GM12878 (cell line): ENCODE data around the gene PEX6.

ENCODE experiments used
- CBX3 ChIP-seq: fragments of 200-600 bp; sonication (generic); IDR thresholded peaks from 2 replicates; pipeline ENCODE4 v1.6.1; 2016; ENCODE audit warnings: low read depth, borderline replicate concordance
- CHD4 ChIP-seq: fragments of 200-600 bp; sonication (generic); IDR thresholded peaks from 2 replicates; pipeline ENCODE4 v1.6.1; 2016; ENCODE audit warnings: mild to moderate bottlenecking
- CREM ChIP-seq: IDR thresholded peaks from 2 replicates; pipeline ENCODE4 v1.6.1; 2014; ENCODE audit warnings: antibody characterized with exemption, low read depth
- CTCF ChIP-seq, 3 experiments: IDR thresholded peaks in 2 of 3; conservative IDR thresholded peaks in 1 of 3; 2 replicates each; pipeline ENCODE4 v1.5.1; 2011; ENCODE audit warnings: low read depth in 3 of 3, low read length in 3 of 3, mild to moderate bottlenecking in 3 of 3, control low read depth in 2 of 3, moderate library complexity in 2 of 3, inconsistent platforms in 1 of 3, mixed read lengths in 1 of 3; ENCODE audit not compliant: control insufficient read depth in 2 of 3, insufficient read depth in 1 of 3; ENCODE audit errors: extremely low read depth in 1 of 3
- EP300 ChIP-seq, 2 experiments: fragments of 150-350 bp in 1 of 2; IDR thresholded peaks; 2 replicates each; pipeline ENCODE4 v1.6.1; 2011 to 2012; ENCODE audit warnings: low read depth in 2 of 2, low read length in 2 of 2, borderline replicate concordance in 1 of 2, improper control_type of control experiment in 1 of 2, inconsistent platforms in 1 of 2; ENCODE audit not compliant: control insufficient read depth in 1 of 2
- ETV6 ChIP-seq, 2 experiments: fragments of 450-650 bp in 1 of 2; IDR thresholded peaks in 1 of 2; conservative IDR thresholded peaks in 1 of 2; 2 replicates each; pipeline ENCODE4 v1.6.1; 2014; ENCODE audit warnings: antibody characterized with exemption in 1 of 2, borderline replicate concordance in 1 of 2, low read depth in 1 of 2, mild to moderate bottlenecking in 1 of 2, moderate library complexity in 1 of 2
- EZH2 ChIP-seq: IDR thresholded peaks from 2 replicates; pipeline ENCODE4 v1.6.1; 2012; ENCODE audit warnings: low read depth, mild to moderate bottlenecking, control low read depth, inconsistent platforms, low read length, borderline replicate concordance; ENCODE audit not compliant: control insufficient read depth
- HDAC2 ChIP-seq: fragments of 200-600 bp; sonication (generic); IDR thresholded peaks from 2 replicates; pipeline ENCODE4 v1.6.1; 2017
- HDGF ChIP-seq: fragments of 450-650 bp; IDR thresholded peaks from 2 replicates; pipeline ENCODE4 v1.6.1; 2016; ENCODE audit warnings: antibody characterized with exemption
- NFYA ChIP-seq: IDR thresholded peaks from 2 replicates; pipeline ENCODE4 v1.6.1; 2011; ENCODE audit warnings: low read depth, mild to moderate bottlenecking, low read length, improper control_type of control experiment, borderline replicate concordance
- POLR2AphosphoS5 ChIP-seq: IDR thresholded peaks from 2 replicates; pipeline ENCODE4 v1.6.1; 2011; ENCODE audit warnings: mild to moderate bottlenecking, low read length, inconsistent platforms
- RAD21 ChIP-seq: IDR thresholded peaks from 2 replicates; pipeline ENCODE4 v1.6.1; 2011; ENCODE audit warnings: mild to moderate bottlenecking, low read depth, low read length, moderate library complexity; ENCODE audit not compliant: insufficient read depth
- TCF7 ChIP-seq: IDR thresholded peaks from 2 replicates; pipeline ENCODE4 v1.6.1; 2014; ENCODE audit warnings: antibody characterized with exemption, borderline replicate concordance
- TF ChIP-seq, protein P1 (sequence below): IDR thresholded peaks from 2 replicates; pipeline ENCODE4 v1.6.1; 2011; ENCODE audit warnings: low read depth, low read length, improper control_type of control experiment, borderline replicate concordance

DNA sequence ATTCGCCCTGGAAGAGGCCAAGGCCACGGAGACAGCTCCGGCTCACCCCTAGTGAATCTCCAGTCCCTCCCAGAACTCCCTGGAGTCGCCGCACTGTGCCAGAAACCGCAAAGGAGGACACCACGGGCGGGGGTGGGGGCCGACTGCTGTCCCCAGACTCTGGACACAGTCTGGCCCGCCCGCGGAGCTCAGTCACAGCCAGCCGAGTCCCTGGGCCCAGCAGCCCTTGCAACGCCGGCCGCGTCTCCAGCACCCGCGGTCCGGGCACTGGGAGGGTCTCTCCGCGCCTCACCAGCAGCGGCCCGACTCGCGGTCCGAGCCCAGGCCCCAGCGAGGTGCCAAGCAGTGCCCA, 518 bp downstream of the PEX6 start:
- TF ChIP-seq EP300 (IDR thresholded peaks at IDR 0.05; ENCODE audit: borderline replicate concordance in 1 of 2, control insufficient read depth in 1 of 2, low read depth in 2 of 2, low read length in 2 of 2) (no peak), TCF7 (no peak), POLR2AphosphoS5 (no peak), HDAC2 (no peak), NFYA (no peak), ETV6 (conservative IDR thresholded peaks at IDR 0.05 in 1 of 2, IDR thresholded peaks at IDR 0.05 in 1 of 2; ENCODE audit: borderline replicate concordance in 1 of 2, low read depth in 1 of 2) (no peak), CHD4 (no peak), HDGF (no peak), CTCF (IDR thresholded peaks at IDR 0.05 in 2 of 3, conservative IDR thresholded peaks at IDR 0.05 in 1 of 3; ENCODE audit: control insufficient read depth in 2 of 3, extremely low read depth in 1 of 3, insufficient read depth in 1 of 3, low read depth in 3 of 3, low read length in 3 of 3) (no peak), CBX3 (no peak), EZH2 (no peak), RAD21 (no peak), CREM (no peak)
- TF ChIP-seq, protein P1, sequence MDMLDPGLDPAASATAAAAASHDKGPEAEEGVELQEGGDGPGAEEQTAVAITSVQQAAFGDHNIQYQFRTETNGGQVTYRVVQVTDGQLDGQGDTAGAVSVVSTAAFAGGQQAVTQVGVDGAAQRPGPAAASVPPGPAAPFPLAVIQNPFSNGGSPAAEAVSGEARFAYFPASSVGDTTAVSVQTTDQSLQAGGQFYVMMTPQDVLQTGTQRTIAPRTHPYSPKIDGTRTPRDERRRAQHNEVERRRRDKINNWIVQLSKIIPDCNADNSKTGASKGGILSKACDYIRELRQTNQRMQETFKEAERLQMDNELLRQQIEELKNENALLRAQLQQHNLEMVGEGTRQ, result no peak
